Large intestine (tissue), 3 donors: ENCODE results near the gene SRP14. TPM values are rescaled to one million over a fixed set of nuclear protein-coding genes. Genes with fewer than 3 reads are reported as not detected.
"Not testable (repeated sequence)": the region's sequence is repeated elsewhere in the genome, so short reads cannot be mapped to it uniquely, and the experiment has no call there.

ENCODE experiments used
- DNase-seq, 2 donors: peaks; one replicate each; pipeline versions ENCODE4 v3.0.0 to v3.0.0-alpha.2; 2013
- H3K27ac ChIP-seq: one replicate; pipeline ENCODE4 v1.5.1; 2013; ENCODE audit warnings: low read length
- H3K27me3 ChIP-seq: 2 replicates; pipeline ENCODE4 v1.6.1; 2013; ENCODE audit warnings: low read length; ENCODE audit not compliant: control insufficient read depth, insufficient read depth
- H3K36me3 ChIP-seq: 2 replicates; pipeline ENCODE4 v1.6.1; 2013; ENCODE audit warnings: low read length; ENCODE audit not compliant: control insufficient read depth, insufficient read depth
- H3K4me1 ChIP-seq: one replicate; pipeline ENCODE4 v1.6.1; 2013; ENCODE audit warnings: low read length; ENCODE audit not compliant: control insufficient read depth, insufficient read depth
- H3K4me3 ChIP-seq: one replicate; pipeline ENCODE4 v1.5.1; 2013; ENCODE audit warnings: low read length
- H3K9me3 ChIP-seq: one replicate; pipeline ENCODE4 v1.6.1; 2013; ENCODE audit warnings: mild to moderate bottlenecking, low read depth, low read length, moderate library complexity; ENCODE audit not compliant: control insufficient read depth
- WGBS: methylation state at CpG from one replicate; pipeline ENCODE4 v1.1.5; 2013; ENCODE audit warnings: low lambda C conversion rate; ENCODE audit not compliant: insufficient coverage; 5-methylcytosine and 5-hydroxymethylcytosine counted together
- polyA plus RNA-seq: library from polyadenylated mRNA; unstranded; fragments of 120-200 nt; gene quantifications from one replicate; pipeline ENCODE4 v1.2.1, GENCODE V29; 2013

SRP14 gene
- polyA plus RNA-seq, 1 donor: 291 TPM

GRCh38 chr15:40028853-40029252 lies 10.1 kb downstream of the SRP14 start:
- Histone ChIP-seq H3K27me3 (no peaks in the 10 kb centered on the region), H3K27ac (no peak overlapping the region)
- no CpG with 5 or more reads among the region's 3 CpGs for WGBS

GRCh38 chr15:40028193-40028592 lies 10.8 kb downstream of the SRP14 start:
- H3K36me3 ChIP-seq: peaks cover 66% of the 10 kb centered on the region
- no CpG with 5 or more reads among the region's 3 CpGs for WGBS

More at GRCh38 chr15:40028853-40029252, 10.1 kb downstream of the SRP14 start:
- Histone ChIP-seq H3K4me3 (no peak overlapping the region), H3K9me3 (no peaks in the 10 kb centered on the region), H3K36me3 (peaks cover 61% of the 10 kb centered on the region), H3K4me1 (no peaks in the 10 kb centered on the region)
- DNase-seq: no peak

GRCh38 chr15:40016224-40016865 lies 22.6 kb downstream of the SRP14 start:
- WGBS: 100% methylated on average over 1 of the region's 4 CpGs
- no peak overlapping the region for H3K27ac ChIP-seq
- H3K36me3 ChIP-seq: peaks cover 56% of the 10 kb centered on the region
- H3K9me3 ChIP-seq: peaks cover 5% of the 10 kb centered on the region
- no peaks in the 10 kb centered on the region for H3K27me3 ChIP-seq
- H3K4me1 ChIP-seq: no peaks in the 10 kb centered on the region
- no peak overlapping the region for H3K4me3 ChIP-seq
- DNase-seq: no peak

More at GRCh38 chr15:40028193-40028592, 10.8 kb downstream of the SRP14 start:
- no peaks in the 10 kb centered on the region for H3K9me3 ChIP-seq
- H3K4me3 ChIP-seq: no peak overlapping the region
- H3K4me1 ChIP-seq: no peaks in the 10 kb centered on the region
- H3K27ac ChIP-seq: no peak overlapping the region
- no peak for DNase-seq
- H3K27me3 ChIP-seq: no peaks in the 10 kb centered on the region

- 100% methylated on average over 1 of the region's 3 CpGs for WGBS
- no peak overlapping the region for H3K27ac ChIP-seq
- no peaks in the 10 kb centered on the region for H3K4me1 ChIP-seq
- H3K27me3 ChIP-seq: no peaks in the 10 kb centered on the region
- H3K36me3 ChIP-seq: peaks cover 51% of the 10 kb centered on the region
- DNase-seq: no peak
- H3K4me3 ChIP-seq: no peak overlapping the region
- H3K9me3 ChIP-seq: peaks cover 5% of the 10 kb centered on the region
These were observed 24.6 kb downstream of the SRP14 start for GRCh38 chr15:40014390-40014789.

GRCh38 chr15:40013372-40013771 lies 25.6 kb downstream of the SRP14 start:
- not testable (repeated sequence) for H3K9me3 ChIP-seq, DNase-seq
- no CpG with 5 or more reads among the region's 6 CpGs for WGBS

GRCh38 chr15:40011303-40011702 lies 27.7 kb downstream of the SRP14 start:
- H3K27ac ChIP-seq: no peak overlapping the region
- peaks cover 5% of the 10 kb centered on the region for H3K9me3 ChIP-seq
- no peak overlapping the region for H3K4me3 ChIP-seq
- H3K36me3 ChIP-seq: peaks cover 60% of the 10 kb centered on the region
- H3K4me1 ChIP-seq: no peaks in the 10 kb centered on the region
- no peak for DNase-seq
- no peaks in the 10 kb centered on the region for H3K27me3 ChIP-seq
- WGBS: no CpG with 5 or more reads among the region's 4 CpGs

More at GRCh38 chr15:40013372-40013771, 25.6 kb downstream of the SRP14 start:
- not testable (repeated sequence) for H3K4me3 ChIP-seq, H3K27me3 ChIP-seq, H3K27ac ChIP-seq, H3K4me1 ChIP-seq
- peaks cover 50% of the 10 kb centered on the region for H3K36me3 ChIP-seq

GRCh38 chr15:40010686-40011085 lies 28.3 kb downstream of the SRP14 start:
- peaks cover 5% of the 10 kb centered on the region for H3K9me3 ChIP-seq
- WGBS: no CpG with 5 or more reads among the region's 4 CpGs
- H3K36me3 ChIP-seq: peaks cover 59% of the 10 kb centered on the region

GRCh38 chr15:40008061-40008765 lies 30.8 kb downstream of the SRP14 start:
- no peak overlapping the region for H3K27ac ChIP-seq
- no peak for DNase-seq
- peaks cover 50% of the 10 kb centered on the region for H3K36me3 ChIP-seq
- no peaks in the 10 kb centered on the region for H3K9me3 ChIP-seq
- WGBS: no CpG with 5 or more reads among the region's 3 CpGs
- no peaks in the 10 kb centered on the region for H3K27me3 ChIP-seq
- H3K4me3 ChIP-seq: no peak overlapping the region
- H3K4me1 ChIP-seq: no peaks in the 10 kb centered on the region

More at GRCh38 chr15:40010686-40011085, 28.3 kb downstream of the SRP14 start:
- no peak overlapping the region for H3K4me3 ChIP-seq
- no peak for DNase-seq
- no peak overlapping the region for H3K27ac ChIP-seq
- H3K27me3 ChIP-seq: no peaks in the 10 kb centered on the region
- H3K4me1 ChIP-seq: no peaks in the 10 kb centered on the region

GRCh38 chr15:40006646-40007045 lies 32.3 kb downstream of the SRP14 start:
- no peak for DNase-seq
- Histone ChIP-seq H3K4me1 (no peaks in the 10 kb centered on the region), H3K9me3 (no peaks in the 10 kb centered on the region), H3K27me3 (no peaks in the 10 kb centered on the region), H3K27ac (no peak overlapping the region), H3K4me3 (no peak overlapping the region), H3K36me3 (peaks cover 51% of the 10 kb centered on the region)
- WGBS: 100% methylated on average over 1 of the region's 2 CpGs

GRCh38 chr15:40006003-40006402 lies 33.0 kb downstream of the SRP14 start:
- Histone ChIP-seq H3K9me3 (no peaks in the 10 kb centered on the region), H3K4me3 (no peak overlapping the region), H3K27ac (no peak overlapping the region), H3K27me3 (no peaks in the 10 kb centered on the region), H3K36me3 (peaks cover 54% of the 10 kb centered on the region), H3K4me1 (no peaks in the 10 kb centered on the region)
- no peak for DNase-seq
- 76% methylated on average over 3 of the region's 3 CpGs for WGBS
